ENCODE data around the gene NACC2. TPM values are rescaled to one million over a fixed set of nuclear protein-coding genes. Genes with fewer than 3 reads are reported as not detected.

Gene NACC2
- total RNA-seq, 4 donors from 2014 or later = 15.0 to 35.2 (median 20.7) TPM

GRCh38 chr9:135992486-135993408 lies 102.3 kb downstream of the NACC2 start:
- TF ChIP-seq, protein P1, sequence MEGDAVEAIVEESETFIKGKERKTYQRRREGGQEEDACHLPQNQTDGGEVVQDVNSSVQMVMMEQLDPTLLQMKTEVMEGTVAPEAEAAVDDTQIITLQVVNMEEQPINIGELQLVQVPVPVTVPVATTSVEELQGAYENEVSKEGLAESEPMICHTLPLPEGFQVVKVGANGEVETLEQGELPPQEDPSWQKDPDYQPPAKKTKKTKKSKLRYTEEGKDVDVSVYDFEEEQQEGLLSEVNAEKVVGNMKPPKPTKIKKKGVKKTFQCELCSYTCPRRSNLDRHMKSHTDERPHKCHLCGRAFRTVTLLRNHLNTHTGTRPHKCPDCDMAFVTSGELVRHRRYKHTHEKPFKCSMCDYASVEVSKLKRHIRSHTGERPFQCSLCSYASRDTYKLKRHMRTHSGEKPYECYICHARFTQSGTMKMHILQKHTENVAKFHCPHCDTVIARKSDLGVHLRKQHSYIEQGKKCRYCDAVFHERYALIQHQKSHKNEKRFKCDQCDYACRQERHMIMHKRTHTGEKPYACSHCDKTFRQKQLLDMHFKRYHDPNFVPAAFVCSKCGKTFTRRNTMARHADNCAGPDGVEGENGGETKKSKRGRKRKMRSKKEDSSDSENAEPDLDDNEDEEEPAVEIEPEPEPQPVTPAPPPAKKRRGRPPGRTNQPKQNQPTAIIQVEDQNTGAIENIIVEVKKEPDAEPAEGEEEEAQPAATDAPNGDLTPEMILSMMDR (IDR thresholded peaks at IDR 0.05; ENCODE audit: low read depth) = no peak

DNA sequence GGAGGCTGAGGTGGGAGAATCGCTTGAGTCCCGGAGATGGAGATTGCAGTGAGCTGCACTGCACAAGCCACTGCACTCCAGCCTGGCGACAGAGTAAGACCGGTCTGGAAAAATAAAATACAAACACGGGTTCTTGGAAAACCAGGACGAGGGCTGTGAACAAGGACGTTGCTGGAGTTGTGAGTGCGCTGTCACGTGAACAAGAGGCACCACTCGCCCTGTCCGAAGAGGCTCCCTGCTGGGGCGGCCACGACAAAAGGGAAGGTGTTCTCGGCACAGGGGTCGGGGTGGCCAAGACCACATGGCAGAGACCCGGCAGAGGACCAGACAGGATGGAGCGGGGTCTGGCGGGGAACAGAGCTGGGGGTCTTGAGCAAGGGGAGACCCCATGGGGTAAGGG lies 103.3 kb downstream of the NACC2 start:
- TF ChIP-seq, protein P1 (IDR thresholded peaks at IDR 0.05; ENCODE audit: low read depth) = no peak

DNA sequence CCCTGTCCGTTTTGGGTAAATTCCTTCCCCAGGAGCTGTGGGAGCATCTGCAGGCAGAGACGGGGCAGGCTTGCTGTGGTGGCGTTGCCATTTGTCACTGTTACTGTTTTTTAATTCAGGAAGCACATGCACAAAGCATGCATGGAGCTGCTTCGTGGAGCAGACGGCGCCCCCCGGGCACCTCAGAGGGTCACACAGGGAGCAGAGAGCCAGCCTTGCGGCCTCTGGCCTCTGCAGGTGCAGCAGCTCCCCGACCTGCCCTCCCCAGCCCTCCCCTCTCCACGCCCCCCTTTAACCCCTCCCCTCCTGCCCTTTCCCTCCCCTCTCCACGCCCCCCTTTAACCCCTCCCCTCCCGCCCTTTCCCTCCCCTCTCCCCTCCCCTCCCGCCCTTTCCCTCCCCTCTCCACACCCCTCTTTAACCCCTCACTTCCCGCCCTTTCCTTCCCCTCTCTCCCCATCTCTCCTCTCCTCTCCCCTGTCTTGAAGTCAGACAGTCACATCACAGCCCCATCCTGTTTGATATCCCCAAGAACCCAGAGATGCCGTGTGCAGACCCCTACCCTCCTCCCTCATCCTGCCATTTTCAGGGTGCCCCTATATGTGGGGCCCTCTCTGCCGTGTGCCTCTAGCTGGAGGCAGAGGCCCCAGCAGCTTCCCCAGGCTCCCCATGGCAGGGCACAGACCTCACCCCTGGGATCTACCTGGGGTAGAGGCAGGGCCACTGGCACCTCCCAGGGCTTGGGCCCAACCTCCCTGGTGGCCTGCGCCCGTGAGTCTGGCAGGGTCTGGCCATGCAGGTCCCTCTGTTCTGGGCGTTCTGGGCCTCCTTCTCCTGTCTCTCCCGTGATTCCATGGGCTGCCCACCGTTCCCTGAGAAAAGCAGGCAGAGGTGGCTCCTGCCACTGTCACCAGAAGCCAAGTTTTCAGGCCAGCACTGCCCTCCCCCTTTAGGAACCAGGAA lies 104.3 kb downstream of the NACC2 start:
- TF ChIP-seq, protein P1 (IDR thresholded peaks at IDR 0.05; ENCODE audit: low read depth) = no peak

GRCh38 chr9:135989722-135990467 lies 105.2 kb downstream of the NACC2 start:
- TF ChIP-seq, protein P1 (IDR thresholded peaks at IDR 0.05; ENCODE audit: low read depth) = no peak

GRCh38 chr9:135989157-135989556 lies 105.9 kb downstream of the NACC2 start:
- TF ChIP-seq, protein P1 (IDR thresholded peaks at IDR 0.05; ENCODE audit: low read depth) = no peak

- TF ChIP-seq, protein P1 (IDR thresholded peaks at IDR 0.05; ENCODE audit: low read depth) = no peak
These were observed 106.6 kb downstream of the NACC2 start for GRCh38 chr9:135988493-135988892.
